ENCODE results near the gene CDS1.

CDS1 gene

DNA sequence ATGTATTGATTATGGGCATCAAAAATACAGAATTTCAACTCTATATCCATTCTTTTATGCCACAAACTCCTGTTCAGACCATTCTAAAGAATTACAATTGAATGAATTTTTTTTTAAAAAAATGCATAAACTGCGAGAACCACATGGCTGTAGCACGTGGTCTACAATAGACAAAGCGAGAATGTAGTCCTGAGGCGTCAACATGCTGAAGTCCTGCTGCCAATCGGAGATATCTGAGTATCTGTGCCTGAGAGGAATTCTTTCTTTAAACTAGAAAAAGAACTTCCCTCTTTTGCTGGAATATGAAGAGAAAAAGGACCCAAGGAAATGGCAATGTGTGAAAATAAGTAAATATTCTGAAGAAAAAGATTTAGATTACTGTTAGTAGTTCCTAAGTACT, 105.7 kb downstream of the CDS1 start:
- no peak for DNase-seq (ENCODE audit: low read depth)
- TF ChIP-seq, protein P1, sequence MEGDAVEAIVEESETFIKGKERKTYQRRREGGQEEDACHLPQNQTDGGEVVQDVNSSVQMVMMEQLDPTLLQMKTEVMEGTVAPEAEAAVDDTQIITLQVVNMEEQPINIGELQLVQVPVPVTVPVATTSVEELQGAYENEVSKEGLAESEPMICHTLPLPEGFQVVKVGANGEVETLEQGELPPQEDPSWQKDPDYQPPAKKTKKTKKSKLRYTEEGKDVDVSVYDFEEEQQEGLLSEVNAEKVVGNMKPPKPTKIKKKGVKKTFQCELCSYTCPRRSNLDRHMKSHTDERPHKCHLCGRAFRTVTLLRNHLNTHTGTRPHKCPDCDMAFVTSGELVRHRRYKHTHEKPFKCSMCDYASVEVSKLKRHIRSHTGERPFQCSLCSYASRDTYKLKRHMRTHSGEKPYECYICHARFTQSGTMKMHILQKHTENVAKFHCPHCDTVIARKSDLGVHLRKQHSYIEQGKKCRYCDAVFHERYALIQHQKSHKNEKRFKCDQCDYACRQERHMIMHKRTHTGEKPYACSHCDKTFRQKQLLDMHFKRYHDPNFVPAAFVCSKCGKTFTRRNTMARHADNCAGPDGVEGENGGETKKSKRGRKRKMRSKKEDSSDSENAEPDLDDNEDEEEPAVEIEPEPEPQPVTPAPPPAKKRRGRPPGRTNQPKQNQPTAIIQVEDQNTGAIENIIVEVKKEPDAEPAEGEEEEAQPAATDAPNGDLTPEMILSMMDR (conservative IDR thresholded peaks at IDR 0.05; ENCODE audit: low read depth, low read length): no peak
- H3K4me3 ChIP-seq (ENCODE audit: low read length): no peak overlapping the region

DNA sequence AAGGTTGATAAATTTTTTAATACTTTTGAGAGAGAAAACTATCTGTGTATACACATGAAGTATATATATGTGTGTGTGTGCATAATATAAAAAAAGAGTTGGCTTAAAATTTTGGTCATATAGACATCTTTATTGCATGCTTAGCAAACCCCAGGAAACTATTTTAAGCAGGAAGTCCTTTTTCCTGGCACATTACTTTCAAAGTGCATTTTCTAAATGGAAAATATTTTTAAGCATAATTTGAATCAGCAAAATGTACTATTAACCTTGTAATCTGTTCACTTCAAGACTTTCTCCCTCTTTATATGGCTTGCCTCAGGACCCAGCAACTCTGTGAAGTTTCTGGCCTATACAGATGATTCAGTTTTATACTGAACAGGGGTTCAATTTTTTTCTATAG, 106.3 kb downstream of the CDS1 start:
- no peak overlapping the region for H3K4me3 ChIP-seq (ENCODE audit: low read length)
- DNase-seq (ENCODE audit: low read depth): no peak
- TF ChIP-seq, protein P1 (conservative IDR thresholded peaks at IDR 0.05; ENCODE audit: low read depth, low read length): no peak

DNA sequence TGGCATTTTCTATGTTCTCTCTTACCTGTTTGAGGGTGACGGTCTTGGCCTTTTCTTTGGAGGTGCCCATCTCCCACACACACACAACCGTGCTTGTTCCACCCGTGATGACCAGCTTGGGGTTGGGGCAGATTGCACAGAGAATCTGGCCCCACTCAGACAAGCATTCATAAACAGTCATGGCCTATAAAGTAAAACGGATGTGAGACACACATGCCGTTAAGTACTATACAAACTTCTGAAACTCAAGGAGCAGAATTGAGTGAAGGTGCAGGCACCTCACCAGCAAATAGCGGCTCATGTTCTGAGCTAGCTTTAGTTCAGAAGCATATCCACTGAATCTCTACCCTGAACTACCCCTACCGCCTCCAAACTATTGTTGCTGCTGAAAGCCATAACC, 107.6 kb downstream of the CDS1 start:
- H3K4me3 ChIP-seq (ENCODE audit: low read length): no peak overlapping the region
- no peak for DNase-seq (ENCODE audit: low read depth)
- TF ChIP-seq, protein P1 (conservative IDR thresholded peaks at IDR 0.05; ENCODE audit: low read depth, low read length): no peak

DNA sequence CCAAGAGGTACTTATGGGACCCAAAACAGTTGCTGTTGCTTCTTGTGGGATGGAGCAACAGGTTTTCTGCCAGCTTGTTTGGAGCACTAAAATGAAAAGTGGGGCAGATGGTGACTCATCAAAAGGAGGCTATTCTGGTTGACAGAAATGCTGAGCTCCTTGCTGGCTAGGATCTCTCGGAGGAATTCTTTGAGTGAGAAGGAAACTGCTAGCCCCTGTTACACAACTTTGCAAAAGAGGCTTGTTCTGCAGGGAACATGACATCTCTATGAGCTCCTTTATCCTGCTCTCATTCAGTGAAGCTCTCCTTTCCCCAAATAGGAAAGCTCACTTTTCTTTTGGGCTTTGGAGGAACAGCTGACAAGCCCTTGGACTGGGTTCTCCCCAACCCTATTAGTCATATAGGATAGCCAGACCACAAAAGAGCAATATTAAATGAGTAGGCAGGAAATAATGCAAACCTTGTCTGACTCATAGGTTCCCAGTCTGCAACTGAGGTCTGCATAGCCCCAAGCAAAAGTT, 108.3 kb downstream of the CDS1 start:
- peak; percentile 60 for DNase-seq (ENCODE audit: low read depth)
- TF ChIP-seq, protein P1 (conservative IDR thresholded peaks at IDR 0.05; ENCODE audit: low read depth, low read length): no peak
- H3K4me3 ChIP-seq (ENCODE audit: low read length): no peak overlapping the region

DNA sequence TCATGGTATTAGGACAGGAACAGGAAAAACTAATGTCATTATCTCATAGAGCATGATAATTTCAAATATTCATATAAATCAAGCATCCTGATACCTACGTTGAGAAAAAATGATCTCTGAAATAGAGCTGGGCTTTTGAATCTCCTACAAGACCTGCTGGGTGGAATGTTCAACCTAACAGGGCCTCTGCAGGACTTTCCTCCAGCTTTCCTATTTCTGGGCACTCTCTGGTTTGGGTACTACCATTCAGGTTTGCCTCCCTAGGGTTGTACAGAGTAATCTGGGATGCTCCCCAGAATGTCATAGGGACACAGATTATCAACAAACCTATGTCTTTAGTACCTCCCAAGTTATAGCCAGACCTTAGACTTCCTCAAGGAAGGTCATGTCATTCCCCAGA, 108.9 kb downstream of the CDS1 start:
- TF ChIP-seq, protein P1 (conservative IDR thresholded peaks at IDR 0.05; ENCODE audit: low read depth, low read length): no peak
- no peak overlapping the region for H3K4me3 ChIP-seq (ENCODE audit: low read length)
- no peak for DNase-seq (ENCODE audit: low read depth)

DNA sequence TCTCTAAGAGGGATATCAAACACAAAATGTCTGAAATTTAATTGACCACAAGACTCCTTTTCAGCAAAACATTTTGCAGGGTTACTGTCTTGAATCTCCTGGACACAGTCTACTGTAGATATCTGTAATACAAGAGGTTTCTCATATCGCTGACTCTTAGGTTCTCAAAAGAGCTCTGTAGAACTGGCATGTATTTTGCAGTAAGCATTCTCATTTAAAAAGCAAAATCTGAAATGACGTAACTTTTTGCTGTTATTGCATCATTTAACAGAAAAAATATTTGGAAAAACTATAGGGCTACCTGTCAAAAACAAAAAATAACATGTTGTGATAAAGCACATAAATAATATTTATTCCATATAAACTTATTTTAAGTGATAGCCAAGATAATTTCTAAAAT, 114.2 kb downstream of the CDS1 start:
- no peak overlapping the region for H3K4me3 ChIP-seq (ENCODE audit: low read length)
- DNase-seq (ENCODE audit: low read depth): no peak
- TF ChIP-seq, protein P1 (conservative IDR thresholded peaks at IDR 0.05; ENCODE audit: low read depth, low read length): no peak

DNA sequence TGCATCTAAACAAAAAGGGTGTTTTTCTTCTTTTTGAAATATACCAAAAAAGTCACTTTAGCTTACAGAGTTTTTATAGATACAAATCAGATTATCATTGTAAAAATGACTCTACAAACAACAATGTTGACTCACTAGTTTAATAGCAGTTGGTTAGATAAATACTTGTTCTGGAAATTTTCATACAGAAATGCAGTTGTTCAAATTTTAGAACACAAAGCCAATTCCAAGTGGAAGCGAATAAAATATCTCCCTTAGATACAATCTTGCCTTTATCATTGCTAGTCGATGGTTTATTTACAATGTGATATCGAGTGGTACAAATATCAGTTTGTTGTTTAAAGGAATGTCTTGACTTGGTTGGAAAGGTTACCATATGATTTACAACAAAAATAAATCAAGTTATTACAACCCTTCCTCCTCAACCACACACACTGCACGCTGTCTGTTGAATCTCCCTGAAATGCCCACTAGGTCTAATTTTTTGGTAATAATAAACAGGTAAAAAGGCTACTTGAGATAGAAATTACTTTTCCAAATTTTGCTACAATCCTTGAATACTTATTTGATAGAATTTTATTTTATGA, 114.8 kb downstream of the CDS1 start:
- TF ChIP-seq, protein P1 (conservative IDR thresholded peaks at IDR 0.05; ENCODE audit: low read depth, low read length): no peak
- H3K4me3 ChIP-seq (ENCODE audit: low read length): no peak overlapping the region
- no peak for DNase-seq (ENCODE audit: low read depth)
